ENCODE data around the gene ILF2.

ILF2 gene

DNA sequence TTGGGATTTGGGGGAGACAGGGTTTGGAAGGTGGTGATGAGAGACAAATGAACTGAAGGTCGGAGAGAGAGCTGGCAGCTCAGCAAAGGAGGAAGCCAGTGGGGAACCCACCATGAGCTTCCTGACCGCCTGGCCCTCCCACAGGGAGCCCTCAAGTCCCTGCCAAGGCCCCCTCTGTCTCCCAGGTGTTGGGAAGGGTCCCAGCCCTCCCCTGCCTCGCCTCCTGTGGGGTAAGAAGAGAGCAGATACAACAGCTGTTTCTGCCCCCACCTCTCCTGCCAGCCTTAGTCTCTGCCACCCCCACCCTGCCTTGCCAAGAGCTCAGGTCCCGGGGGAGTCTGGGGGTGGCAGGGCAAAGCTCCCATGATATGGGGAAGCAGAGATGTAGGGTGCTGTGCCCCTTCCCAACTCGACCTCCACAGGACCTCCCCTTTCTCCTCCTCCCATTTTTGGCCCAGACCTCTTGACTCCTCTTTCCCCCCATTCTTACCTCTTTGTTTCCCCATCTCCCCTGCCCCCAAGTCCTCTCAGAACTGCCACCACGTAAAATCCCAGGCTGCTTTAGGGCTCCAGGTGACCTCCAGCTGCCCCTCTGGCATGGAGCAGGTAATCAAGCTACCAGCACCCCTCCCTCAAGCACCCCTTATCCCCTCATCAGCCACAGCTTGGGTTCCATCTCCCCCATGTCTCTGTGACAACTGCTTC is 42.0 kb downstream of the ILF2 start:
- TF ChIP-seq, protein P1, sequence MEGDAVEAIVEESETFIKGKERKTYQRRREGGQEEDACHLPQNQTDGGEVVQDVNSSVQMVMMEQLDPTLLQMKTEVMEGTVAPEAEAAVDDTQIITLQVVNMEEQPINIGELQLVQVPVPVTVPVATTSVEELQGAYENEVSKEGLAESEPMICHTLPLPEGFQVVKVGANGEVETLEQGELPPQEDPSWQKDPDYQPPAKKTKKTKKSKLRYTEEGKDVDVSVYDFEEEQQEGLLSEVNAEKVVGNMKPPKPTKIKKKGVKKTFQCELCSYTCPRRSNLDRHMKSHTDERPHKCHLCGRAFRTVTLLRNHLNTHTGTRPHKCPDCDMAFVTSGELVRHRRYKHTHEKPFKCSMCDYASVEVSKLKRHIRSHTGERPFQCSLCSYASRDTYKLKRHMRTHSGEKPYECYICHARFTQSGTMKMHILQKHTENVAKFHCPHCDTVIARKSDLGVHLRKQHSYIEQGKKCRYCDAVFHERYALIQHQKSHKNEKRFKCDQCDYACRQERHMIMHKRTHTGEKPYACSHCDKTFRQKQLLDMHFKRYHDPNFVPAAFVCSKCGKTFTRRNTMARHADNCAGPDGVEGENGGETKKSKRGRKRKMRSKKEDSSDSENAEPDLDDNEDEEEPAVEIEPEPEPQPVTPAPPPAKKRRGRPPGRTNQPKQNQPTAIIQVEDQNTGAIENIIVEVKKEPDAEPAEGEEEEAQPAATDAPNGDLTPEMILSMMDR (IDR thresholded peaks at IDR 0.05; ENCODE audit: insufficient read depth, low read depth, low read length, missing control alignments) = no peak
- no peak overlapping the region for H3K4me3 ChIP-seq (ENCODE audit: low read length)
- no peak for DNase-seq (ENCODE audit: low read depth)

DNA sequence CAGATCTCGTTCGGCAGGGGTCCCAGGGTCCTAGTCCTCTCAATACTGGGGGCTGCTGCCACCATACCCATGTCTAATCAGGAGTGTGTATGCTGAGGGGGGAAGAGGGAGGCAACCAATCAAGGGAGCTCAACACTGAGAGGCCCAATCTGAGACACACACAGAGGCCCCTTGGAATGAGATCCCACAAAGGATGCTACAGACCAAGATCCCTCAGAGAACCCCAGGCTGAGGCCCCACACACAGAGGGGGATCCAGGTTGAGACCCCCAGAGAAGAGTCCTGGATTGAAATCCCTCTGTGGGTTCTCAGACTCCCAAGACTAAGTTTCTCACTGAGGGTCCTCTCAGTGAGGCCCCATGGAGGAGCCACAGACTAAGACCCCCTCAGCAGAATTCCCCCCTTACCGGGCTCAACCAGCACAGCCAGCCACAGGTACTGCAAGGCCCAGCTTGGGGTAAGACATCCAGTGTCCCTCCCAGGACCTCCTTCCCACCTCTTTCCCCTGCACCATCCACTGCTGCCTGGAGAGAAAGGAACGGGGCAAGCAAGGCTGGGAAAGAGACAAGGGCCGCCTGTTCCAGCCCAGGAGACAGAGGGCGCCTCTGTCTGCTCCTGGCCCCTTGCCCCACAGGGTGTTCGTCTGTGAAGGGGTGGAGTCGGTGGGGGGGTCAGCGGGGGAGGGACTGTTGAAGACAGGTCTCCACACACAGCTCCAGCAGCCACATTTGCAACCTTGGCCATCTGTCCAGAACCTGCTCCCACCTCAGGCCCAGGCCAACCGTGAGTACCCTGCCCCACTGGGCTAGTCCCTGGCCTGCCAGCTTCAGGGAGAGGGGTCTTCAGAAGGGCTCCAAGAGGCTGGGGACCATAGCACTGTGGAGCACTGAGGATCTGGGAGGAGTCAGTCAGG is 42.8 kb downstream of the ILF2 start, which contains the start of gene S100A1:
TSS of gene S100A1 (plus strand) at position 720 of the 912 bp plus-strand sequence. CDS start 2,088 bp downstream, outside the sequence.
- no peak for DNase-seq (ENCODE audit: low read depth)
- TF ChIP-seq, protein P1 (IDR thresholded peaks at IDR 0.05; ENCODE audit: insufficient read depth, low read depth, low read length, missing control alignments) = no peak
- peak within 1 kb of the TSS; percentile 62 for H3K4me3 ChIP-seq (ENCODE audit: low read length)

DNA sequence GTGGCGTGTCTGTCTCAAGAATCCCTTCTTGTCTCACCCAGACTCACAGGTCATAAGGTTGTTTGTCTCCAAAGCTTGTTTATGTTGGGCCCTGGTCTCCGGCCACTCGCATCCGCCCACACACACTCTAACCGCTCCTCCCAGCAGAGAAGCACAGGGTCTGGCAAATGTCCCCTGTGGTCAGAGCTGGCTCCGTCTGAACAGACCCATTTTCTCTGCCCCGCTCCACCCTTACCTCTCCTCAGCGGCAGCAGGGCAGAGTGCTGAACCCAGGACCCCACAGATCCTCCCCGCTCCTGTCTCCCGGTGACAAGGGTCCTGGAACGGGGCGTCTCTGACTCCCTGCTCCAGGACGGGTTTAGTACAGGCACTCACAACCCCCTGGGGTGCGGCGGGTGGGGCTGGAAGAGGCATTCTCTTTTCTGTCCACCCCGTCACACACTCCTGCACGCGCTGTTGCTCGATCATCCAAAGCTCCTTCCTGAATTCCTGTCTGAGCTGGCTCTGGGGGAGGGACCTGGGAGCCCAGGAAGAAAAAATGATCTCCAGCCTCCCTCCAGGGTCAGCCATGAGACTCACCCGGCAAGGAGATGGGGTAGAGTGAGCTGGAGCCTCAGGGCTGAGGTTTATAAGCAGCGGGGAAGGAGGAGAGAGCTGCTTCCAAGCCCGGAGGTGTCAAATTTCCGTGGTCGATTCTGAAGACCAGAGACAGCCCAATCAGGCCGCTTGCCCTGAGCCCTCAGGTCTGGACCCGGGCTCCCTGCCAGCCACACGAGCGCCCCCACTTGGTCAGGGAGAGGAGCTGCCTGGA is 43.7 kb downstream of the ILF2 start, which contains the start of gene S100A13:
TSS of gene S100A13 (minus strand) at position 602 of the 811 bp plus-strand sequence. CDS start 1,033 bp downstream, outside the sequence.
- DNase-seq (ENCODE audit: low read depth) = peak; percentile 87
- H3K4me3 ChIP-seq (ENCODE audit: low read length) = peak within 1 kb of the TSS; percentile 62
- TF ChIP-seq, protein P1 (IDR thresholded peaks at IDR 0.05; ENCODE audit: insufficient read depth, low read depth, low read length, missing control alignments) = peak; percentile 42

DNA sequence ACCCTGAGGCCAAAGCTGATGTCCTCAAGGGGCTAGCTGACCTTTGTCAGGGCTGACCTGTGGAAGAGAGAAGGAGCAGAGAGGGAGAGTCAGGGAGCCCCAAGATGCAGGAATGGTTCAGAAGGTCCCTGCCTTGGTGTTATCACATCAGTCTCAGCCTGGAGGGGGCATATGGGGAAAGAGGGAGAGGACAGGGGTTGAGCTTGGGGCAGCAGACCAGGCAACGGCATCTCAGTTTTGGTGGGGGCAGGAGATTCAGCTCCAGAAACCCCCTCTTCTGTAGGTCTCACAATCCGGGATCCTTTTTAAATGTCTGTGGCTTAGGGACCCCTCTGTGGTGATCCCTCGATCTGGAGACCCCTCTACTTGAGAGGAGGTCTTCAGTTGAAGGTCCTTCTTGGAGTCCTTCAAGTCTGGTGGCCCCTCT is 44.3 kb downstream of the ILF2 start:
- TF ChIP-seq, protein P1 (IDR thresholded peaks at IDR 0.05; ENCODE audit: insufficient read depth, low read depth, low read length, missing control alignments) = no peak
- H3K4me3 ChIP-seq (ENCODE audit: low read length) = peak overlapping the region; percentile 62

DNA sequence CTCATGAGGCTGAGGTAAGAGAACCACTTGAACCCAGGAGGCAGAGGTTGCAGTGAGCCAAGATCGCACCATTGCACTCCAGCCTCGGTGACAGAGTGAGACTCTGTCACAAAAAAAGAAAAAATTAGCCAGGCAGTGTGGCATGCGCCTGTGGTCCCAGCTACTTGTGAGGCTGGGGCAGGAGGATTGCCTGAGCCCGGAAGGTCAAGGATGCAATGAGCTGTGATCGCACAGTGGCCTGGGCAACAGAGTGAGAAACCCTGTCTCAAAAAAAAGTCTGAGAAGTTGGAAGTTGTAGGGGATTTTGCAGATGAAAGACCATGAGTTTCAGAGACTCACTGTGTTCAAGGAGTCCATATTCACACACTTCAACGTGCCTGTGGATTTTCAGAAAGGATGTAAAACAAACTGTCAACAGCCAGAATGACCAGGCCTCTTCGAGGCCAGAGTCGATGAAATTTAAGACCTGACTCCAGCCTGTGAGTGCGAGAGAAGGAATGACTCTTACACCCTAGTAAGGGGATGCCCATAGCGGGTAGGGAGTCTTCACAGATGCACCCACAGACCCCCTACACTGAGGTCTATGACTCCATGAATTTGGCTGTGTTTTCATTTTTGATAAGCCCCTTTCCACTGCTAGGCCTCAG is 45.7 kb downstream of the ILF2 start:
- no peak for DNase-seq (ENCODE audit: low read depth)
- TF ChIP-seq, protein P1 (IDR thresholded peaks at IDR 0.05; ENCODE audit: insufficient read depth, low read depth, low read length, missing control alignments) = no peak
- H3K4me3 ChIP-seq (ENCODE audit: low read length) = no peak overlapping the region

More for the DNA sequence above, 44.3 kb downstream of the ILF2 start:
- no peak for DNase-seq (ENCODE audit: low read depth)

DNA sequence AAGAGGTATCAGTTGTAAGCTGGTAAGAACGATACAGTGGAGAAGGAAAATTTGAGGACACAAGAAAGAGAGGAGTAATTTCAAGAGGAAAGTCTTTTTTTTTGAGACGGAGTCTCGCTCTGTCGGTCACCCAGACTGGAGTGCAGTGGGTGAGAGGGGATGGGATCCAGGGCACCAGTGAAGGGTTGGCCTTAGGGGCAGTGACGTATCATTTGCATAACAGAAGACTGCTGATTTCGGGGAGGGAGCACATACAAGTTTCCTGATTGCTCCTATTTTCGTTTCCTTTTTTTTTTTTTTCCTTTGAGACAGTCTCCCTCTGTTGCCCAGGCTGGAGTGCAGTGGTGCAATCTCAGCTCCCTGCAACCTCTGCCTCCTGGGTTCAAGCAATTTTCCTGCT is 47.7 kb downstream of the ILF2 start:
- no peak overlapping the region for H3K4me3 ChIP-seq (ENCODE audit: low read length)
- DNase-seq (ENCODE audit: low read depth) = no peak
- TF ChIP-seq, protein P1 (IDR thresholded peaks at IDR 0.05; ENCODE audit: insufficient read depth, low read depth, low read length, missing control alignments) = no peak

Data from epithelial cell of esophagus (primary cell).